GM23248 (cell line): ENCODE results near the gene PARD3B. TPM values are rescaled to one million over a fixed set of nuclear protein-coding genes. Genes with fewer than 3 reads are reported as not detected.

Experiments used
- DNase-seq: peaks from one replicate; pipeline ENCODE4 v3.0.0-alpha.2; 2015
- H2AFZ ChIP-seq: fragments of 200-600 bp; sonication (generic); 2 replicates; pipeline ENCODE4 v1.6.1; 2016; ENCODE audit warnings: antibody characterized with exemption
- H3F3A ChIP-seq: fragments of 200-600 bp; sonication (generic); 2 replicates; pipeline ENCODE4 v1.6.1; 2016; ENCODE audit warnings: mild to moderate bottlenecking, antibody characterized with exemption, mixed run types; ENCODE audit not compliant: insufficient read depth
- H3K27ac ChIP-seq: fragments of 200-600 bp; sonication (generic); 2 replicates; pipeline ENCODE4 v1.5.1; 2016; ENCODE audit warnings: mild to moderate bottlenecking
- H3K27me3 ChIP-seq: fragments of 200-600 bp; sonication (generic); replicated peaks from 2 replicates; pipeline ENCODE4 v1.6.1; 2016; ENCODE audit warnings: mild to moderate bottlenecking; ENCODE audit not compliant: insufficient read depth
- H3K36me3 ChIP-seq: fragments of 200-600 bp; sonication (generic); 2 replicates; pipeline ENCODE4 v1.6.1; 2016; ENCODE audit warnings: low read depth, mild to moderate bottlenecking
- H3K4me1 ChIP-seq: fragments of 200-600 bp; sonication (generic); 2 replicates; pipeline ENCODE4 v1.6.1; 2016; ENCODE audit warnings: mild to moderate bottlenecking; ENCODE audit not compliant: insufficient read depth
- H3K4me2 ChIP-seq: fragments of 200-600 bp; sonication (generic); one replicate; pipeline ENCODE4 v1.6.1; 2016; ENCODE audit warnings: mild to moderate bottlenecking; ENCODE audit not compliant: unreplicated experiment
- H3K4me3 ChIP-seq: fragments of 200-600 bp; sonication (generic); 2 replicates; pipeline ENCODE4 v1.5.1; 2016; ENCODE audit warnings: mild to moderate bottlenecking
- H3K79me2 ChIP-seq: fragments of 200-600 bp; sonication (generic); 2 replicates; pipeline ENCODE4 v1.6.1; 2016; ENCODE audit warnings: mild to moderate bottlenecking; ENCODE audit not compliant: insufficient read depth
- H3K9ac ChIP-seq: fragments of 200-600 bp; sonication (generic); 2 replicates; pipeline ENCODE4 v1.6.1; 2016; ENCODE audit warnings: mild to moderate bottlenecking
- H3K9me2 ChIP-seq: fragments of 200-600 bp; sonication (generic); 2 replicates; pipeline ENCODE4 v1.6.1; 2016; ENCODE audit warnings: mixed run types, mild to moderate bottlenecking, moderate library complexity; ENCODE audit not compliant: insufficient read depth
- H3K9me3 ChIP-seq: fragments of 200-600 bp; sonication (generic); one replicate; pipeline ENCODE4 v1.6.1; 2017; ENCODE audit warnings: low read depth
- H4K20me1 ChIP-seq: fragments of 200-600 bp; sonication (generic); 2 replicates; pipeline ENCODE4 v1.6.0; 2016; ENCODE audit not compliant: insufficient read depth
- EZH2 ChIP-seq: fragments of 200-600 bp; sonication (generic); IDR thresholded peaks from 2 replicates; pipeline ENCODE4 v1.6.1; 2018; ENCODE audit warnings: antibody characterized with exemption, mild to moderate bottlenecking; ENCODE audit not compliant: insufficient read depth, poor library complexity, severe bottlenecking
- EZH2phosphoT487 ChIP-seq: fragments of 200-600 bp; sonication (generic); IDR thresholded peaks from 2 replicates; pipeline ENCODE4 v1.6.1; 2018; ENCODE audit warnings: antibody characterized with exemption, moderate library complexity, mild to moderate bottlenecking, low read depth; ENCODE audit not compliant: insufficient read depth
- WGBS, 2 experiments: methylation state at CpG; one replicate each; pipeline ENCODE4 v1.1.6; 2015 to 2017; ENCODE audit warnings: low lambda C conversion rate in 2 of 2, low coverage in 1 of 2; ENCODE audit errors: missing lambda C conversion rate in 2 of 2; 5-methylcytosine and 5-hydroxymethylcytosine counted together
- in situ Hi-C: fragments of 300-500 bp; cut with MboI; formaldehyde crosslinking; loops from 2 replicates; pipeline ENCODE4 v1.15.0; 2020
- polyA plus RNA-seq: library from polyadenylated mRNA; unstranded; fragments of >200 nt; fragmentation: Nextera tagmentation; extraction: Ambion mirVana; gene quantifications from 2 replicates; pipeline ENCODE4 v1.2.1, GENCODE V29; 2016
- total RNA-seq: library from RNA; depleted of rRNA; stranded (reverse); fragments of >200 nt; shearing (Covaris generic); gene quantifications from 2 replicates; pipeline ENCODE4 v1.2.3, GENCODE V29; 2014

PARD3B gene
- total and polyA plus RNA-seq, 2 experiments from 2014 or later = 2.5 to 6.9 TPM

- Histone ChIP-seq H3K4me1 (no peaks in the 10 kb centered on the region), H3K4me3 (no peak overlapping the region), H3K4me2 (no peak overlapping the region), H3K79me2 (no peaks in the 10 kb centered on the region), H3K9ac (no peak overlapping the region), H3K27ac (no peak overlapping the region), H2AFZ (no peak overlapping the region), H4K20me1 (no peaks in the 10 kb centered on the region), H3K9me2 (no peaks in the 10 kb centered on the region), H3K9me3 (no peaks in the 10 kb centered on the region), H3F3A (no peaks in the 10 kb centered on the region), H3K36me3 (no peaks in the 10 kb centered on the region), H3K27me3 (no peaks in the 10 kb centered on the region)
- in situ Hi-C loops = no loop called here
- 94 to 95% methylated on average over 7 of the region's 7 CpGs for WGBS, 2 experiments
- no peak for DNase-seq
- no peak for TF ChIP-seq EZH2phosphoT487
Observed at GRCh38 chr2:204862809-204863208, 317.5 kb downstream of the PARD3B start.

DNA sequence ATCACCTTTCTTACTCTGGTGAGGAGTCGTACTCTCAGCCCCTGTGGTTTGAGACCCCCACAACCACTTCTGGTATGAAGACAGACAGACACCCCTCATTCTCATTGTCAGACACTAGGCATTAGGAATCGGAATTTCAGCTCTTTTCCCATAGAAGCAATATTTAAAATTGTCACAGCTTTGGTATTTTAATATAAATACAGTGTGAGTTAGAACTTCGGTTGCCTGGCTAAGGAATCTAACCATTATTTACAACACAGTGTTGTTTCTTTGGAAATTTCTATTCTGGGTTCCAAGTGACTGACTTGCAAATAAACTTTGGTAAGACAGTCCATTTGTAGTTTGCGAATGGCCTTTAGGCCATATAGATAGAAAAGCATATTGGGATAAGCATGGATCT is 318.1 kb downstream of the PARD3B start:
- H3K9ac ChIP-seq = no peak overlapping the region
- in situ Hi-C loops = no loop called here
- H3F3A ChIP-seq = no peaks in the 10 kb centered on the region
- H3K27me3 ChIP-seq = no peaks in the 10 kb centered on the region
- H3K27ac ChIP-seq = no peak overlapping the region
- no peaks in the 10 kb centered on the region for H3K9me3 ChIP-seq
- no peak for TF ChIP-seq EZH2phosphoT487
- TF ChIP-seq EZH2 = no peak
- H4K20me1 ChIP-seq = no peaks in the 10 kb centered on the region
- 87 to 92% methylated on average over 4 of the region's 4 CpGs for WGBS, 2 experiments
- no peaks in the 10 kb centered on the region for H3K4me1 ChIP-seq
- no peak overlapping the region for H3K4me2 ChIP-seq
- DNase-seq = no peak
- no peaks in the 10 kb centered on the region for H3K79me2 ChIP-seq
- H3K36me3 ChIP-seq = no peaks in the 10 kb centered on the region
- H3K9me2 ChIP-seq = no peaks in the 10 kb centered on the region
- H2AFZ ChIP-seq = no peak overlapping the region
- no peak overlapping the region for H3K4me3 ChIP-seq

GRCh38 chr2:204869132-204869823 is 324.0 kb downstream of the PARD3B start:
- H3K27me3 ChIP-seq = no peaks in the 10 kb centered on the region
- no peaks in the 10 kb centered on the region for H3K36me3 ChIP-seq
- H3K4me2 ChIP-seq = no peak overlapping the region
- DNase-seq = peak; percentile 8
- no peak overlapping the region for H3K4me3 ChIP-seq
- H3K27ac ChIP-seq = no peak overlapping the region
- TF ChIP-seq EZH2phosphoT487 = no peak
- no peak for TF ChIP-seq EZH2
- H3F3A ChIP-seq = no peaks in the 10 kb centered on the region
- in situ Hi-C loops = no loop called here
- no peaks in the 10 kb centered on the region for H3K9me3 ChIP-seq
- no peaks in the 10 kb centered on the region for H3K9me2 ChIP-seq
- H3K4me1 ChIP-seq = no peaks in the 10 kb centered on the region
- H3K9ac ChIP-seq = no peak overlapping the region
- WGBS, 2 experiments = 23 to 44% methylated on average over 3 of the region's 3 CpGs
- H2AFZ ChIP-seq = no peak overlapping the region
- no peaks in the 10 kb centered on the region for H4K20me1 ChIP-seq
- no peaks in the 10 kb centered on the region for H3K79me2 ChIP-seq

GRCh38 chr2:204870053-204870452 is 324.8 kb downstream of the PARD3B start:
- no peak overlapping the region for H3K4me3 ChIP-seq
- no peak overlapping the region for H3K4me2 ChIP-seq
- no peaks in the 10 kb centered on the region for H3K9me3 ChIP-seq
- no peak for DNase-seq
- no peak for TF ChIP-seq EZH2phosphoT487
- TF ChIP-seq EZH2 = no peak
- in situ Hi-C loops = loop anchor here (10.0 kb wide), 1 partner anchor 805 kb away; no protein-coding TSS in a partner anchor
- H3K9me2 ChIP-seq = no peaks in the 10 kb centered on the region
- H3K4me1 ChIP-seq = no peaks in the 10 kb centered on the region
- no peaks in the 10 kb centered on the region for H3K36me3 ChIP-seq
- H3K9ac ChIP-seq = no peak overlapping the region
- WGBS, 2 experiments = 77 to 82% methylated on average over 2 of the region's 2 CpGs
- H3F3A ChIP-seq = no peaks in the 10 kb centered on the region
- no peaks in the 10 kb centered on the region for H3K27me3 ChIP-seq
- no peaks in the 10 kb centered on the region for H3K79me2 ChIP-seq
- no peak overlapping the region for H2AFZ ChIP-seq
- H4K20me1 ChIP-seq = no peaks in the 10 kb centered on the region
- H3K27ac ChIP-seq = no peak overlapping the region
